GM21367 (cell line): ENCODE results near the gene KRT83.
"Not testable (repeated sequence)": the region's sequence is repeated elsewhere in the genome, so short reads cannot be mapped to it uniquely, and the experiment has no call there.

ENCODE experiments used
- ATAC-seq: cut with Tn5 transposase; IDR thresholded peaks from one replicate; pipeline ENCODE4 v1.9.1; 2021; ENCODE audit not compliant: unreplicated experiment

KRT83 gene

GRCh38 chr12:52311285-52311648 is 9.9 kb downstream of the KRT83 start:
- ATAC-seq = no peak

DNA sequence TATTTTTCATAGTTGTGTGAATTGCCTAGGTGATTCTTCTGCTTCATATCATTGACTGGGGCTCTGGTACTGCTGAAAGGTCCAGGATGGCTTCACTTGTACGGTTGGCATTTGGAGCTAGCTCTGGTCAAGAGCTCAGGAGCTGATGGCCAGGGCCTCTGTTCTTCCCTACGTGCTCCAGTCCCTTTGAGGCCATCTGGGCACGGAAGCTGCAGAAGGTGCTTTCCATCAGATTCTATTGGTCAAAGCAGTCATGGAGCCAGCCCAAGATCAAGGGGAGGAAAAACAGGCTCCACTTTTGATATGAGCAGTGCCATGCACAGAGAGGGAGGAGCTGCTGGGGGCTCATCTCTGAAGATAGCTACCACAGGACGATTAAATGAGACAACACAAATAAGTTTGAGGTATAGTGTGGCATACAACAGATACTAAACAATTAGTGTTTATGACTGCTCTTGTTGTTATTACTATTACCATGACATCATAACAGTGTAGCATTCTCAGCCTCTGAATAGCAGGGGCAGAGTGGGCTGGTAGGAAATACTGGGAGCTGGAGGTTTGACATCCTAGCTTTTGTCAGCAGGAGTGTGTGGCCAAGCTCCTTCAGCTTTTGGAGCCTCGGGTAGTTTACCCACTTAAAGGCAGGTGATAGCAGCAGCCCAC is 10.4 kb downstream of the KRT83 start:
- ATAC-seq = no peak

- no peak for ATAC-seq
These were observed 12.3 kb downstream of the KRT83 start for GRCh38 chr12:52308806-52309425.

- no peak for ATAC-seq
These were observed 13.1 kb downstream of the KRT83 start for GRCh38 chr12:52307836-52308805.

DNA sequence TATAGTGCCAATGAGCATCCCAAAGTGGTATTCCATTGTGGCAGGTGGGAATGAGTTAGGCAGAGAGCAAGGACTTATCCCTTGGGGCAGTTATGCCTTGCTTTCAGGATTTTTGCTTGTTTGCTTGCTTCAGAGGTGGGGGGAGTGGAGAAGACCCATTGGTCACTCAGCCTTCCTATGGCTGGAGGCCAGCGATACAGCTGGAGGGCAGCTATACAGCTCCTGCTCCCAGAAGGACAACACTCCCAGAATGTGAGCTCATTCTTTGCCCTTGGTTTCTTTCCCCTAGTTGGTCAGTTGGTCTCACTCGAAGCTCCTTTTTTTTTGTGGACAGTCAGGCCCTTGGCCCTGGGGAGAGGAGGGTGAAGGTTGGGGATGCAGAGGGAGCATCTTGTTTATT is 14.5 kb downstream of the KRT83 start:
- ATAC-seq = no peak

DNA sequence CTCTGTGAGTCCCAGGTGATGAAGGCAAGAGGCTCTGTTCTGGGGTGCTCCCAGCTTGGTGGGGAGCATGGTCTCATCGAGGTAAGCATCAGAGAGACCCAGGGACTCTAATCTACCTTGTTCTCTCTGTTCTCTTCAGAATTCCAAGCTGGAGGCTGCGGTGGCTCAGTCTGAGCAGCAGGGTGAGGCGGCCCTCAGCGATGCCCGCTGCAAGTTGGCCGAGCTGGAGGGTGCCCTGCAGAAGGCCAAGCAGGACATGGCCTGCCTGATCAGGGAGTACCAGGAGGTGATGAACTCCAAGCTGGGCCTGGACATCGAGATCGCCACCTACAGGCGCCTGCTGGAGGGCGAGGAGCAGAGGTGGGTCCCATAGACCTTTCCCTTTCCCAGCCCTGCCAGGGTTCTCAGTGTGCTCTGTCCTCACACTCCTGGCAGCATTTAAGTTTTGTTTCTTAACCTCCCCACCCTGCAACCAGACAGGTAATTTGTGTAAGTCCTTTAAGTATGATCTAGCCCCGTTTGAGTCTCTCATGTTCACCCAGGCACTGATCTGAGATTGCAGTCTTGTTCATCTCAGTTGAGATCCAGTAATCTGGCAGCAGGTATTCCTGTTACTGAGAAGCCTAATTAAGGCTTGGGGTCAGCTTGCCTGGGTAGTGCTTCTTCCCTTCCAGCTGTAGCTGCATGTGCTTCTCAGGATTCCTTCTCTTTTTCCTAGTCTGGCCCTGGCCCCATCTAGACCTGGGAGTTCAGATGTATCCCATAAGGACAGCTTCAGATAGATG is 15.1 kb downstream of the KRT83 start:
- no peak for ATAC-seq

DNA sequence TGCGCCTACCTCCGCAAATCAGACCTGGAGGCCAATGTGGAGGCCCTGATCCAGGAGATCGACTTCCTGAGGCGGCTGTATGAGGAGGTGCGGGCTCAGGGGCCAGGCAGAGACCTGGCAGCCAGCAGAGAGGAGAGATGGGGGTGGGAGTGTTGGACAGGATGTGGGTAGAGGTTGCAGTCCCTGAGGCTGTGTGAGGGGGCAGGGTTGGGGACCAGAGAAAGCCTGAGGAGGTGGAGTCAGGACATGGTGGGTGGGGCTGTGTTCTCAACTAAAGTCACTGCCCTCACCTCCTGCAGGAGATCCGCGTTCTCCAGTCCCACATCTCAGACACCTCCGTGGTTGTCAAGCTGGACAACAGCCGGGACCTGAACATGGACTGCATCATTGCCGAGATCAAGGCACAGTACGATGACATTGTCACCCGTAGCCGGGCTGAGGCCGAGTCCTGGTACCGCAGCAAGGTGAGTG is 16.2 kb downstream of the KRT83 start:
- ATAC-seq = peak; percentile 82

GRCh38 chr12:52302242-52302914 is 18.8 kb downstream of the KRT83 start:
- ATAC-seq = not testable (repeated sequence)

DNA sequence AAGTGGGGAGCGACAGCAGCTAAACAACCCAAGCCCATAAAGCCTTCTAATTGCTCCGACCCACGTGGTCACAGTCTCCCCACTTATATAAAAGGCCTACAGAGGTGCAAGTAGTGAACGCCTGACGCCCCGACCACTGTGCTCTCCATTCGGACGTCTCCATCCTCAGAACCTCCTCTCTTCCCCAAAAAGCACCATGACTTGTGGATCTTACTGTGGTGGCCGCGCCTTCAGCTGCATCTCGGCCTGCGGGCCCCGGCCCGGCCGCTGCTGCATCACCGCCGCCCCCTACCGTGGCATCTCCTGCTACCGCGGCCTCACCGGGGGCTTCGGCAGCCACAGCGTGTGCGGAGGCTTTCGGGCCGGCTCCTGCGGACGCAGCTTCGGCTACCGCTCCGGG is 19.5 kb downstream of the KRT83 start:
- not testable (repeated sequence) for ATAC-seq

DNA sequence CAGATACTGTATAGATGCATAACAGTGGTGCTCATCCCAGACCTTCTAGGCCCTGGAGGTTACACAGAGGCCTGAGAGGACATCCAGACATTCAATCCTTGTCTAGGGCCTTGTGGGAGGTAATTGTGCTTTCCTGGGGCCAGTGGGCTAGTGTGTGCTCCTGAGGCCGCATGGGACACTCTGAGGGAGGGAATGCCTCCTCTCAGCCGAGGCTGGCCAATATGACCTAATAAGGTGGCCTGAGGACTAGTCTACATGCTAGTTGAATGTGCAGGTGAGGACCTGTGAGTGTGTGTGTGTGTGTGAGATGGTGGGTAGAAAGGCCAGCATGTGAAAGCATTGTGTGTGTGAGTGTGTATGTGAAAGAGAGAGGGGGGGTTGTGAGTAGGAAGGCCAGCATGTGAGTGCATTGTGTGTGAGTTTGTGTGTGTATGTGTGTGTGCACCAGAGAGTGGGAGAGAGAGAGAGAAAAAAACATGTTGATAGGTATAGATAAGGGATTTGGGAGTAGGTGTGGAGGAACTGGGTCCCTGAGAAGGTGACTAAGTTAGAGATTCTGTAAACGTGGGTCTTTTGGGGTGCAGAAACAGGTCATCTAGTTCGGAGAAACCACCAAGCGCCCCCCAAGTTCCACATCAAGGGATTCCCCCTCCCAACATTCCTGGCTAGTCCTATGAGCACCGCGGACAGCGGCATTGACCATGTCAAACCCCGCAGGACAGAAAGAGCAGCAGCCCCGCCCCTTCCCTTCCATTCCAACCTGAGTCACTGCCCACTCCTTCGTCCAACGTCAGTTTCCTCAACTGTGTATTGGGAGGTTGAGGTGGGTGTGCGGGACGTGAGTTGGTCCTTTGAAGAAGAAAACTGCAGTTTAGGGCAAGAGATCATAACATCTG is 20.2 kb downstream of the KRT83 start:
- ATAC-seq = no peak

DNA sequence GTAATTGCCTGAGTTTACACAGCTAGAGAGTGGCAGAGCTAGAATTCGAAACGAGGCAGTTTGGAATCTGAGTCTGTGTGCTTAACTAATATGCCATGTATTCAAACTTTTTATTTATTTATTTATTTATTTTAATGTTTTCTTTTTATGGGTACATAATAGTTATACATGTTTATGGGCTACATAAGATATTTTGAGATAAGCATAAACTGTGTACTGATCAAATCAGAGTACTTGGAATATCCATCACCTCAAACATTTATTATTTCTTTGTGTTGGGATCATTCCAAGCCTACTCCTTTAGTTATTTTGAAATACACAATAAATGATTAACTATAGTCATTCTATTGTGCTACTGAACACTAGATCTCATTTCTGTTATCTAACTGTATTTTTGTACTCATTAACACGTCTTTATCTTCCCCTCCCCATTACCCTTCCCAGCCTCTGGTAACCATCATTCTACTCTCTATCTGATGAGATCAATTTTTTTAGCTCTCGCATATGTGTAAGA is 22.5 kb downstream of the KRT83 start:
- ATAC-seq = no peak

DNA sequence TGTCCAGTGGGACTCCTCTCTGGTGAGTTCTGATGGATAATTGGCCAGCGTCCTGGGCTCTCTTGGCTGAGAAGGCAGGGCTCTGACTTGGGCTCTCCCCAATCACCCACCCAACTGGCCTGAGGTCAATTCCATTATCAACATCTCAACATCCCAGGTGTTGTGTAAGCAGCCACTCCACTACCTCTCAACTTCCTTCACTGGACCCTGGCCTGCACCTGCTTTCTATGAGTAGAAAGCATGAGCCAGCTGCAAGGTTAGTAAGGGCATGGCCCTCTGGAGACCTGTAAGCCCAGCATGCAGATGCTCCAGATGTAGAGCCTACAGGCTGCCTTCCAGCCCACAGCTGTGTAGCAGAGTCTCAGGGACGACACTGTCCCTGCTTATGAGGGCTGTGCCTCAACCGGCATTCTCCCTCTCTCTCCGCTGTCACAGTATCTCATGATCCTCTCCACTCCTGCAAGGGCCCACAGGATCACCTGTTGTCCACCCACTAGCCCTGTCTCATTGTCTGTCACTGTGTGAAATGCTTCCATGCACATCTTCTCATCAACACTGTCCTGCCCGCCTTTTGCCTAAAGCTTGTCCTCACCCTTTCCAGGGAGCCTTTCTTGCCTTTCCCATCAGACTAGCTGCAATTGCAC is 24.5 kb downstream of the KRT83 start:
- ATAC-seq = no peak

- ATAC-seq = no peak
These were observed 25.5 kb downstream of the KRT83 start for GRCh38 chr12:52295663-52296062.

- ATAC-seq = no peak
These were observed 26.4 kb downstream of the KRT83 start for GRCh38 chr12:52294803-52295202.

DNA sequence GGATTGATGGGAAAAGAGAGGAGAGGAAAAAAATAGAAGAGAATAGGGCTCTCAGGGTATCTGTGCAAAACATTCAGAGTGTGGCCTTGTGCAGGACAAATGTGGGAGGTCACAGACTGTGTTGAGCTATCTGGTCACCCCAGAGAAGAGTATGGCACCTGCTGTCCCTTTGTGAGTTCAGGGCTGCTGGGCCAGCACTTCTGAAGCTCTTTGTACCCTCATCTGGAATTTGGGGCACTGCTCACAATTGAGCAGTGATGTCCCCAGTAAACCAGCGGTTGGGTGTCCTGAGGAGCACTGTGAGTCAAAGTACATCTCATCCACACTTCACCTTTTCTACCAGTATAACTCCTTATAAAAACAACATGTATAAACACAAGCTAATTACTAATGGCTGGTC is 27.3 kb downstream of the KRT83 start:
- no peak for ATAC-seq

DNA sequence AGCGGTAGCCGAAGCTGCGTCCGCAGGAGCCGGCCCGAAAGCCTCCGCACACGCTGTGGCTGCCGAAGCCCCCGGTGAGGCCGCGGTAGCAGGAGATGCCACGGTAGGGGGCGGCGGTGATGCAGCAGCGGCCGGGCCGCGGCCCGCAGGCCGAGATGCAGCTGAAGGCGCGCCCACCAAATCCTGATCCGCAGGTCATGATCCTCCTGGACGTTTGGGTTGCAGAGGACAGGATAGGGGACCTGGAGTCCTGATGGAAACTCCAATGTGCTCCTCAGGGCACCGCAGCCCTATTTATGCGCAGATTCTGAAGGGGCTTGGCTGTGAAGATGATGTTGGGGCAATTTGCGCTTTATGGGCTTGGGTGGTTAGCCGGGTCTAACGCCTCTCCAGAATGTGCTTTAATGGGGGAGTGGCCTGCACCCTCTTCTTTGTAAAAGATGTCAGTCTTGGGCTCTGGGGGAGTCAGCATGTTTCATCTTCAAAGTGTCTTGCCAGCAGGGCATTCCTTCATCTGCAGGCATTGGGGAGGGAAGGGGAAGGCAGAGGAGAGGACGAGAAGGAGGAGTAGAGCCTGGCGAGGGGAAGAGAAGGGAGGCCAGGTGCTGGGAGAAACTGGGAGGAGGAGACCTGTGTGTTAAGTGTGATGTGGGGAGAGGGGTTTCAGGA is 29.8 kb downstream of the KRT83 start, which contains the start of gene KRT81:
TSS of gene KRT81 (minus strand) at position 268 of the 669 bp plus-strand sequence. CDS start at position 199, 69 bp downstream.
- ATAC-seq = no peak

- not testable (repeated sequence) for ATAC-seq
These were observed 30.6 kb downstream of the KRT83 start for GRCh38 chr12:52290483-52291134.
